Lower leg skin (tissue), 3 donors: ENCODE measurements around the gene XRCC4.

Experiments used
- CTCF ChIP-seq, 3 donors: fragments of 450-650 bp; IDR thresholded peaks; one replicate each; pipeline ENCODE4 v1.5.1; 2016; ENCODE audit warnings: antibody characterized with exemption in 3 of 3, mild to moderate bottlenecking in 3 of 3, moderate library complexity in 2 of 3
- POLR2A ChIP-seq, 2 donors: fragments of 450-650 bp; IDR thresholded peaks; one replicate each; pipeline ENCODE4 v1.6.1; 2016 to 2017; ENCODE audit warnings: antibody characterized with exemption in 2 of 2, mild to moderate bottlenecking in 1 of 2, moderate library complexity in 1 of 2

GRCh38 chr5:83396662-83397061 lies 319.3 kb downstream of the XRCC4 start:
- TF ChIP-seq POLR2A (IDR thresholded peaks at IDR 0.05) (no peak), CTCF (IDR thresholded peaks at IDR 0.05) (no peak)
